Sigmoid colon (tissue), 3 donors: ENCODE measurements around the gene ZNF142.

Experiments
- CTCF ChIP-seq, 4 experiments: fragments of 450-650 bp in 3 of 4; fragments of 200-600 bp in 1 of 4; IDR thresholded peaks; one replicate each; pipeline ENCODE4 v1.5.1; 2016 to 2019; ENCODE audit warnings: antibody characterized with exemption in 4 of 4, mild to moderate bottlenecking in 3 of 4, moderate library complexity in 2 of 4
- POLR2A ChIP-seq, 2 donors: fragments of 450-650 bp; IDR thresholded peaks; one replicate each; pipeline ENCODE4 v1.6.1; 2016; ENCODE audit warnings: antibody characterized with exemption in 2 of 2, mild to moderate bottlenecking in 2 of 2, moderate library complexity in 2 of 2

- no peak for TF ChIP-seq CTCF (IDR thresholded peaks at IDR 0.05)
- TF ChIP-seq POLR2A (IDR thresholded peaks at IDR 0.05), result no peak
These were observed 3.4 kb upstream of the ZNF142 start for GRCh38 chr2:218662827-218663226.
